Measurements from ENCODE around the gene MEP1A.
"Not testable (repeated sequence)": the region's sequence is repeated elsewhere in the genome, so short reads cannot be mapped to it uniquely, and the experiment has no call there.

Gene MEP1A

GRCh38 chr6:46849361-46849690, 56.1 kb downstream of the MEP1A start:
- Histone ChIP-seq H3K9ac (ENCODE audit: low read depth, low read length, poor library complexity) (no peak overlapping the region), H4K8ac (ENCODE audit: low read depth, low read length) (no peak overlapping the region), H3K4me2 (ENCODE audit: insufficient read depth, low read length, poor library complexity, severe bottlenecking) (no peak overlapping the region), H3K18ac (ENCODE audit: low read length) (no peak overlapping the region), H2BK120ac (ENCODE audit: low read depth, low read length) (no peak overlapping the region), H3K4me1 (ENCODE audit: control insufficient read depth in 2 of 2, insufficient read depth in 1 of 2, low read depth in 1 of 2, low read length in 2 of 2) (peaks cover 0 to 3% of the 10 kb centered on the region in 2 donors), H2AK5ac (ENCODE audit: low read depth, low read length) (no peak overlapping the region), H3K4ac (ENCODE audit: low read length) (no peak overlapping the region), H3K27ac (replicated peaks; ENCODE audit: low read length) (no peak overlapping the region), H3K9me3 (replicated peaks in 1 of 2; ENCODE audit: control insufficient read depth in 2 of 2, insufficient read depth in 1 of 2, low read depth in 1 of 2, low read length in 2 of 2) (no peaks in the 10 kb centered on the region), H3K36me3 (replicated peaks in 1 of 2; ENCODE audit: control insufficient read depth in 2 of 2, insufficient read depth in 2 of 2, low read length in 2 of 2) (no peaks in the 10 kb centered on the region), H3K23ac (ENCODE audit: low read depth, low read length, poor library complexity) (no peak overlapping the region), H2BK15ac (ENCODE audit: low read length) (no peak overlapping the region), H4K91ac (ENCODE audit: low read depth, low read length, poor library complexity) (no peak overlapping the region), H2BK5ac (ENCODE audit: low read length) (no peak overlapping the region), H3K27me3 (ENCODE audit: control insufficient read depth in 3 of 3, insufficient read depth in 3 of 3, low read depth in 1 of 3, low read length in 3 of 3) (peaks cover 0 to 12% (median 2%) of the 10 kb centered on the region in 3 experiments), H3K14ac (ENCODE audit: low read length) (no peak overlapping the region), H3K79me1 (ENCODE audit: low read depth, low read length) (peaks cover 1% of the 10 kb centered on the region), H2BK12ac (ENCODE audit: low read length) (no peak overlapping the region), H2AFZ (ENCODE audit: low read length) (no peak overlapping the region), H3K4me3 (ENCODE audit: low read length in 2 of 2) (no peak overlapping the region)
- WGBS, 2 donors (ENCODE audit: extremely low coverage in 2 of 2, insufficient read length in 2 of 2, insufficient replicate concordance in 1 of 2): no CpG with 5 or more reads among the region's 5 CpGs
- no peak for DNase-seq (ENCODE audit: low spot score)

DNA sequence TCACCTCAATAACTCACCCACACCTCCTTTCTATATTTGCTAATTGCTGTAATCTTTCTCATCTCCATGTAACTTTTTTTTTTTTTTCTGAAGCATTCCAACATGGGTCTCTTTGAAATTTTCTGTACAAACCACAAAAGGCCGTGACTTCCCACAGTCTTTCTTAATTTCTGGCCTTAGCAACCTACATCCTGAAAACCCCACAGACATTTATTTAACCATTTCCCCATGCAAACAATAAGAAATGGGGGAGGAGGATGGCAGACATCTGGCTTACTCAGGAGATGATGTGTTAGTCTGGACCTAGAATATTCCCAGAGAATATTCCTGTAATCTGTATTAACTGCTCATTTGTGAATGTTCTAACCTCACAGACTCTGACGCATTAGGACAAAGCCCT, 57.6 kb downstream of the MEP1A start:
- H3K4me3 ChIP-seq (ENCODE audit: low read length in 2 of 2): no peak overlapping the region
- no peak overlapping the region for H2BK15ac ChIP-seq (ENCODE audit: low read length)

DNA sequence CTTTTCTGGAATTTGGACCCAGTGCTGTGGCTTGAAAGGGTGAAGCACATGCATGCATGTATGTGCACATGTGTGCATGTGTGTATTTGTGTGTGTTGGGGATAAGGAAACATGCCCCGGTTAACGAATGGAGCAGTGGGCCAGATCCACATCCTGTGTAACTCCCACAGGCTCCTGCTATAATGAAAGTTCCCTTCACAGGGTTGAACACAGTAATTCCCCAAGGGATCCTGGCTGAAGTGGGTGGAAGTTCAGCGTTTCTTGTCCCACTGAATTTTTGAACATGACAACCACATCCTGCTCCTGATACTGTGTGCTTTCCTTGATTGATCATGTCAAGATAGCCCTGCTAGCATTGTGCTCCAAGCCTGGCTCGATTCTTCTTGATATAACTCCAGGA, 58.4 kb downstream of the MEP1A start:
- H2BK5ac ChIP-seq (ENCODE audit: low read length); H3K9me3 ChIP-seq (replicated peaks in 1 of 2; ENCODE audit: control insufficient read depth in 2 of 2, insufficient read depth in 1 of 2, low read depth in 1 of 2, low read length in 2 of 2); H3K4me3 ChIP-seq (ENCODE audit: low read length in 2 of 2); H3K4ac ChIP-seq (ENCODE audit: low read length); H3K36me3 ChIP-seq (replicated peaks in 1 of 2; ENCODE audit: control insufficient read depth in 2 of 2, insufficient read depth in 2 of 2, low read length in 2 of 2); H3K4me2 ChIP-seq (ENCODE audit: insufficient read depth, low read length, poor library complexity, severe bottlenecking); H3K27ac ChIP-seq (replicated peaks; ENCODE audit: low read length); H3K9ac ChIP-seq (ENCODE audit: low read depth, low read length, poor library complexity); H2AK5ac ChIP-seq (ENCODE audit: low read depth, low read length); H2BK15ac ChIP-seq (ENCODE audit: low read length); H3K23ac ChIP-seq (ENCODE audit: low read depth, low read length, poor library complexity); H3K14ac ChIP-seq (ENCODE audit: low read length); H3K4me1 ChIP-seq (ENCODE audit: control insufficient read depth in 2 of 2, insufficient read depth in 1 of 2, low read depth in 1 of 2, low read length in 2 of 2); DNase-seq (ENCODE audit: low spot score); H4K91ac ChIP-seq (ENCODE audit: low read depth, low read length, poor library complexity); H2BK120ac ChIP-seq (ENCODE audit: low read depth, low read length); H3K18ac ChIP-seq (ENCODE audit: low read length); H2AFZ ChIP-seq (ENCODE audit: low read length); H3K79me1 ChIP-seq (ENCODE audit: low read depth, low read length); H4K8ac ChIP-seq (ENCODE audit: low read depth, low read length); H2BK12ac ChIP-seq (ENCODE audit: low read length): not testable (repeated sequence)
- no CpG with 5 or more reads among the region's 4 CpGs for WGBS, 2 donors (ENCODE audit: extremely low coverage in 2 of 2, insufficient read length in 2 of 2, insufficient replicate concordance in 1 of 2)
- H3K27me3 ChIP-seq (ENCODE audit: control insufficient read depth in 3 of 3, insufficient read depth in 3 of 3, low read depth in 1 of 3, low read length in 3 of 3): peaks cover 0 to 12% (median 2%) of the 10 kb centered on the region in 3 experiments

More for the DNA sequence above, 57.6 kb downstream of the MEP1A start:
- Histone ChIP-seq H3K4me1 (ENCODE audit: control insufficient read depth in 2 of 2, insufficient read depth in 1 of 2, low read depth in 1 of 2, low read length in 2 of 2) (peaks cover 0 to 3% of the 10 kb centered on the region in 2 donors), H2BK5ac (ENCODE audit: low read length) (no peak overlapping the region), H3K18ac (ENCODE audit: low read length) (no peak overlapping the region), H3K4me2 (ENCODE audit: insufficient read depth, low read length, poor library complexity, severe bottlenecking) (no peak overlapping the region), H3K27me3 (ENCODE audit: control insufficient read depth in 3 of 3, insufficient read depth in 3 of 3, low read depth in 1 of 3, low read length in 3 of 3) (peaks cover 0 to 12% (median 2%) of the 10 kb centered on the region in 3 experiments), H3K14ac (ENCODE audit: low read length) (no peak overlapping the region), H3K23ac (ENCODE audit: low read depth, low read length, poor library complexity) (no peak overlapping the region), H3K9me3 (replicated peaks in 1 of 2; ENCODE audit: control insufficient read depth in 2 of 2, insufficient read depth in 1 of 2, low read depth in 1 of 2, low read length in 2 of 2) (no peaks in the 10 kb centered on the region), H2BK120ac (ENCODE audit: low read depth, low read length) (no peak overlapping the region), H3K9ac (ENCODE audit: low read depth, low read length, poor library complexity) (no peak overlapping the region), H2AK5ac (ENCODE audit: low read depth, low read length) (no peak overlapping the region), H4K8ac (ENCODE audit: low read depth, low read length) (no peak overlapping the region), H3K27ac (replicated peaks; ENCODE audit: low read length) (no peak overlapping the region), H3K36me3 (replicated peaks in 1 of 2; ENCODE audit: control insufficient read depth in 2 of 2, insufficient read depth in 2 of 2, low read length in 2 of 2) (no peaks in the 10 kb centered on the region), H3K4ac (ENCODE audit: low read length) (no peak overlapping the region), H4K91ac (ENCODE audit: low read depth, low read length, poor library complexity) (no peak overlapping the region), H2AFZ (ENCODE audit: low read length) (no peak overlapping the region), H2BK12ac (ENCODE audit: low read length) (no peak overlapping the region), H3K79me1 (ENCODE audit: low read depth, low read length) (peaks cover 1% of the 10 kb centered on the region)
- DNase-seq (ENCODE audit: low spot score): no peak
- no CpG with 5 or more reads among the region's 2 CpGs for WGBS, 2 donors (ENCODE audit: extremely low coverage in 2 of 2, insufficient read length in 2 of 2, insufficient replicate concordance in 1 of 2)

GRCh38 chr6:46855966-46856365, 62.8 kb downstream of the MEP1A start:
- not testable (repeated sequence) for H3K36me3 ChIP-seq (replicated peaks in 1 of 2; ENCODE audit: control insufficient read depth in 2 of 2, insufficient read depth in 2 of 2, low read length in 2 of 2); H3K4ac ChIP-seq (ENCODE audit: low read length); H3K9ac ChIP-seq (ENCODE audit: low read depth, low read length, poor library complexity); H3K4me1 ChIP-seq (ENCODE audit: control insufficient read depth in 2 of 2, insufficient read depth in 1 of 2, low read depth in 1 of 2, low read length in 2 of 2); H2AFZ ChIP-seq (ENCODE audit: low read length); H3K9me3 ChIP-seq (replicated peaks in 1 of 2; ENCODE audit: control insufficient read depth in 2 of 2, insufficient read depth in 1 of 2, low read depth in 1 of 2, low read length in 2 of 2); H4K8ac ChIP-seq (ENCODE audit: low read depth, low read length); H3K18ac ChIP-seq (ENCODE audit: low read length); H2BK5ac ChIP-seq (ENCODE audit: low read length); H3K27me3 ChIP-seq (ENCODE audit: control insufficient read depth in 3 of 3, insufficient read depth in 3 of 3, low read depth in 1 of 3, low read length in 3 of 3); H3K4me2 ChIP-seq (ENCODE audit: insufficient read depth, low read length, poor library complexity, severe bottlenecking); H2BK15ac ChIP-seq (ENCODE audit: low read length); H2BK12ac ChIP-seq (ENCODE audit: low read length); DNase-seq (ENCODE audit: low spot score); H2BK120ac ChIP-seq (ENCODE audit: low read depth, low read length); H3K23ac ChIP-seq (ENCODE audit: low read depth, low read length, poor library complexity); H2AK5ac ChIP-seq (ENCODE audit: low read depth, low read length); H3K14ac ChIP-seq (ENCODE audit: low read length); H3K4me3 ChIP-seq (ENCODE audit: low read length in 2 of 2); H3K27ac ChIP-seq (replicated peaks; ENCODE audit: low read length); H3K79me1 ChIP-seq (ENCODE audit: low read depth, low read length); H4K91ac ChIP-seq (ENCODE audit: low read depth, low read length, poor library complexity)
- no CpG with 5 or more reads among the region's 1 CpG for WGBS, 2 donors (ENCODE audit: extremely low coverage in 2 of 2, insufficient read length in 2 of 2, insufficient replicate concordance in 1 of 2)

Measured in neuronal stem cell (in vitro differentiated cells).